Suppressor macrophage (primary cell): ENCODE measurements around the gene AMPD2.

Experiments used
- DNase-seq, 4 experiments: peaks; one replicate each; pipeline ENCODE4 v3.0.0-alpha.2; 2020 to 2022

AMPD2 gene

GRCh38 chr1:109630898-109631512 lies 11.4 kb downstream of the AMPD2 start:
- DNase-seq = no peak

- peak in 1 of 4 experiments; percentile 39 for DNase-seq
These were observed 12.2 kb downstream of the AMPD2 start for GRCh38 chr1:109631513-109632505.

- DNase-seq = no peak
These were observed 13.2 kb downstream of the AMPD2 start for GRCh38 chr1:109632671-109633346.

- DNase-seq = peak; percentile 69 to 81 (median 74)
These were observed 14.7 kb downstream of the AMPD2 start for GRCh38 chr1:109634292-109634691.

DNA sequence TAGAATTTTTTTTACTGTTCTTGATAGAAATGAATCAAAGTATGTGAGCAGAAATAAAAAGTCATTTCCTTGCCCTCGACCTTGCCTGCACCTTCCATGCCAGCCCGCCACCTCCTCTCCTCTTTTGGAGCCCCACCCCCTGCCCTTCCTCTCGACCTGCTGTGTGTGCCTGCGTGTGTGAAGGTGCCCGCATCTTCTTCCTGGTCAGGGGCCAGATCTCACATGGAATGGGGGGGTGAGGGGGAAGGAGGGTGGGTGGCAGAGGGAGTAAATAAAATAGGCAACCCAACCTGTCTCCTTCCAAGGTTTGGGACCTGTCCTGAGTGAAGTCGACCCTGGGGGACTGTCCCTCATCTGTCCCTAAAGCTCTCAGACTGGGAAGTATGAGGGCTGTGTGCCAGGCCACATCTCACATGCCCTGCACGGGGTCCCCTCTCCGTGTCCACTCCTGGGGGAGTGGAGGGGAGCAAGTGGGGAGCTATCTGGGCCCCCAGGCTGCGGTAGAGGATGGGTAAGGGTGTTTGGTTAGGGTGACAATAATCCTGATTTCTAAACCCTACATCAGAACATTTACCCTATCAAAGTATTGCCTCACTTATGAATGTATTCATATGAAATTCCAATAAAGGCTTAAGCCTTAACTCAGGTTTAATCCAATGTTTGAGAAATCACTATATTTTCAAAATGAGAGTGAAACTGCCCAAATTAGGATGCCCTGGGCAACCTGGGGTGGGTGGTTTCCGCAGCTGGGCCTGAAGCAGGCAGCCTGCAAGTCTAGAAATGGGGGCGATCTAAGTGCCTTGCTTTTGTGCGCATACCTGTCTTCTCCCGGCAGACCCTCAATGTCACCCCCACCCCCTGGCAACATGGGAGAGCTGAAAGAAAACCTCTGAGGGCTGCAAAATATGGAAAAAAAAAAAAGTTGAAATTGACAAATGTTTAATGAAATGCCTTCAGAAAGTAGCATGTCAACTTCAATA lies 15.4 kb downstream of the AMPD2 start:
- no peak for DNase-seq

DNA sequence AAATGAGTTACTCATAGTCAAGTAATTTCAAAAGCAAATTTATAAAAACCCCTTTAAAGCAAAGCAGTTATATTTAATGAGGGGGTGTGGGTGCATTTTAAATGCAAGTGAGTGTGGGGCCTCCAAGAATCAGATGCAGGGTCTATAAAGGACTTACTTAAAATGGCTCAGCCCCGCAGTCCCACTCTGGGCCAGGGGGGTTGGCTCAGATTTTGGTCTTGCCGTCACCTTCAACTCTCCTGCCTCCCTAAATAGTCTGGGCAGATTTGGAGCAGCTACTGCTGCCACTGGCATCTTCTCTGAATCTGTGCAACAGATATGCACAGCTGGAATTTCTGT lies 16.2 kb downstream of the AMPD2 start:
- no peak for DNase-seq

GRCh38 chr1:109636201-109636952 lies 16.7 kb downstream of the AMPD2 start:
- DNase-seq = peak; percentile 55 to 70 (median 60)

DNA sequence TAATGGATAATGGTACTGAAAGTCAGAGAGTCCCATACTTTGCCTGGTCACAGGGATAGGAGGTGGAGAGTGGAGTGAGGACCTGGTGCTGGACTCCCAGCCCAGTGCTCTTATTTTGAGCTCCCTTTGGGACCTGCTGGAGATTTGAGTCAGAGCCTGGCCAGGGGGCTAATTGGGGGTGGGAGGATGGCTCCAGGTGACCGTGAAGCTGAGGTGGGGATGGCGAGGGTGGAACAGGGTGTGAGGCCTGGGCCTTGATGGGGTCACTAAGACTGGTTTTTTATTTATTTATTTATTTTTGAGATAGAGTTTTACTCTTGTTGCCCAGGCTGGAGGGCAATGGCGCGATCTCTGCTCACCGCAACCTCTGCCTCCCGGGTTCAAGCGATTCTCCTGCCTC lies 17.8 kb downstream of the AMPD2 start:
- DNase-seq = no peak

- no peak for DNase-seq
These were observed 19.6 kb downstream of the AMPD2 start for GRCh38 chr1:109639063-109639840.

- no peak for DNase-seq
These were observed 20.2 kb downstream of the AMPD2 start for GRCh38 chr1:109639841-109640184.

DNA sequence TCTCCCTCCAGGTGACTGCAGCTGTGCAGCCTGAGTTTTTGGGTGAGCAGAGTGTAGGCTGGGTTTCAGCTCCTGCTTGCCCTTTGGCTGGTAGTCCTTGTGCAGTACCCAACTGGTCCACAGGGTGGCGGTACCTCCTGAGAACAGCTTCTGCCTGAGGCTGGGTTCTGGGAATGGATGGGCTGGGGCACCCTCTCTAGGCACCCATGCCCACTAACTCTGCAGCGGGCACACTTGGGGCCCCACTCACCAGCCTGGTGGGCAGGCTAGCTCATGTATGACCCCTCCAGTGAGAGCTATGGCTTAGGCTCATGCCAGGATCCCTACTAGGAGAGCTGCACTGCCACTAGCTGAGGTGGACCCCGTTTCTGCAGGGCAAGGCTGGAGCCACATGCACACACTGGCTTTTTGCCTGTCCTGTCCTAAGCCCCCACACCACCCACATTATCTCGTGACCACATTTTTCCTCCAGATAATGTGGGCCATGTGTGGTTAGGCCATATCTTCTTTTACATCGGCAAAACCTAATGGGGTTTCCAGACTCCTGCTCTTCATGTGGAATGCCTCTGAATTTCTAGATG lies 20.7 kb downstream of the AMPD2 start:
- DNase-seq = peak; percentile 83 to 93 (median 89)

- DNase-seq = no peak
These were observed 21.6 kb downstream of the AMPD2 start for GRCh38 chr1:109641078-109641740.

DNA sequence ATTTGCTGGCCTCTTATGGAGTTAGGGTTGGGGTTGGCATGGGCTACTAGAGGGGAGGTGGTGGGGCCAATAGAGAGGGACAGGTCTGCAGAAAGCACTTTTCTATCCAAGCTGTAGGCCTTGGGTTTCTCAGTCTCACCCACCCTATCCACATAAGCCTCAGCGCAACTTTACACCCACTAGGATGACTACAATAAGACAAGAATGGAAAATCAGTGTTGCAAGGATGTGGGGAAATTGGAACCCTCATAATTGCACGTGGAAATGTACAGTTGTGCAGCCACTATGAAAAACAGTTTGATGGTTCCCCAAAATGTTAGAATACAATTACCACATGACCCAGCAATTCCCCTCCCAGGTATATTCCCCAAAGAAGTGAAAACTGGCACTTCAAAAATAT lies 22.2 kb downstream of the AMPD2 start:
- DNase-seq = peak; percentile 69 to 86 (median 74)

GRCh38 chr1:109642626-109643025 lies 23.0 kb downstream of the AMPD2 start:
- peak in 3 of 4 experiments; percentile 47 to 70 (median 57) for DNase-seq

DNA sequence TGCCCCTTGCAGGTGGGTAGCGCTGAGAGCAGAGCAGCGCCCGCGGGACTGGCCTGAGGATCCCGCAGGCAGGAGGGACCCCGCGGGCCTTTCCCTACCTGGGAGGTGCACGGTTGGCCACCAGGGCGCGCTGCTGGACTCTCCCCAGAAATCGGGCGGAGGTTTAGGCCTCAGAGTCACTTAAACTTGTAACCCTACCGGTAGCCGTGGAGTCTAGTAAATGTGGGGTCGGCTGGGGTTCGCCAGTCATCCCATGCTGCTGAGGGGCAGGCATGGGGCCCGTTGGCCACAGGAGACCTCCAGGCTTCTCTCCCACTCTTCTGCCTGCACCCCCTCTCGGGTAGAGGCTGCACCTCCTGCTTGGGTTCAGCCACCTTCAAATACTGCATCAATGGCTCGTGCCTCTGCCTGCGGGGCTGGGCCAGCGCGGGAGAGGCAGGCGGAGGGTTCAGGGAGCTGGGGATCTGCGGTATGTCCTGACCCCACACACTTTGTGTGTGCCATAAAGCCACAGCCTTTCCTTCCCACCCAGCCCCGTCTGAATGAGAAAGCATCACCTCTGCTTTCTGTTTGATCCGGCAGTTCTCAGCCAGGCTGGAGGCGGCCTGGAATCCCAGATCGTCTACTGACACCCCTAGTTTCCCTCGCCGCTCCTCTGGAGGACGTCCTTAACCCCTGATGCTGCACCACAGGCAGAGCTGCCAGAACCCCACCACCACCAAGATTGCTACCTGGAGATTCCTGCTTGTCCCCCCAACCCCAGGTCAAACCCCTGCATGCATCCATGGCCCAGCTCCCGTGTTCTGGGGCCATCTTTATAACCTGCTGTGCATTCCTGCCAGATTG lies 24.0 kb downstream of the AMPD2 start:
- DNase-seq = peak; percentile 83 to 93 (median 88)

GRCh38 chr1:109644670-109645069 lies 25.0 kb downstream of the AMPD2 start:
- no peak for DNase-seq

- peak in 2 of 4 experiments; percentile 44 to 58 for DNase-seq
These were observed 29.9 kb downstream of the AMPD2 start for GRCh38 chr1:109649491-109649914.

DNA sequence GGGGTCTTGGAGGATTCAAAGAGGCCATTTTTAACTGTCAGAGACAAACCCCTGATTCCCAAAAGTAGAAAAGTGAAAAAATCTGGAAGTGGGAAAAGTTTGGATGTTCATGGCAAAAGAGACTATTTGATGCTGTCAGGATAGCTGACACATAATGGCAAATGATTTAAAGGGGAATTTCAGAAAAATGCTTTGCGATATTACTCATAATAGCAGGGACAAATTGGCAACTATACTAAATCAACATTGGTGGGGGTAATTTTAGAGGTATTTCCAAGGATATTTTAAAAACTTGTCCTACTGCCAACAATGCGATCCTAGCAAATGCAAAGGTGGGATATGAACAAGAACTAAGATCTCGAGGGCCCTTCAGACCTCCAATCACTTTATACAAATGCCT lies 31.0 kb downstream of the AMPD2 start:
- DNase-seq = no peak

DNA sequence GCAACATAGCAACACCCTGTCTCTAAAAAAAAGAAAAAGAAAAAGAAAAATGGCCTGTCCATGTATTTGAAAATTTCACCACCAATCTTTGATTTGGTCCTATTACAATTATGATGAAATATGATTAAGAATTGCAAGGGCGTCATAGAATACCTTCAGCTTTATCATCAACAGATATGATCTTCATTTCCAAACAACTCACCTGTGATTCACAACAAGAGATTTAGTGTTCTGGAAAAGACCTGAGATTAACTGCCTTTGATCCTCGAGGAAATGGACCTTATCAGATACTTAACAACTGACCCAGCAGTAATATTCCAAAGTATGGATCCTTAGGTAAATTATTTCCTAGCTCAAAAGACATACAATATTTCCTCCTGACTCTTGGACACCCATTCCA lies 32.8 kb downstream of the AMPD2 start:
- DNase-seq = no peak
